Aorta (tissue), 5 donors: ENCODE results near the gene CEMIP2. TPM values are rescaled to one million over a fixed set of nuclear protein-coding genes. Genes with fewer than 3 reads are reported as not detected.

Source experiments
- ATAC-seq: fragments of 200-7000 bp; cut with Tn5 transposase; one replicate; pipeline ENCODE4 v1.9.1; 2022; ENCODE audit warnings: moderate library complexity; ENCODE audit not compliant: low FRiP score
- DNase-seq, 2 donors: peaks; one replicate each; pipeline ENCODE4 v3.0.0-alpha.2; 2020
- H3K27ac ChIP-seq, 2 donors: one replicate each; pipeline ENCODE4 v1.5.1; 2013; ENCODE audit warnings: low read length in 2 of 2, mild to moderate bottlenecking in 2 of 2, moderate library complexity in 2 of 2, control low read depth in 1 of 2, inconsistent platforms in 1 of 2, low read depth in 1 of 2
- H3K27me3 ChIP-seq, 2 donors: one replicate each; pipeline ENCODE4 v1.6.1; 2013; ENCODE audit warnings: control low read depth in 1 of 2, low read length in 1 of 2, mild to moderate bottlenecking in 1 of 2, moderate library complexity in 1 of 2; ENCODE audit not compliant: insufficient read depth in 2 of 2, control insufficient read depth in 1 of 2
- H3K36me3 ChIP-seq, 2 donors: one replicate each; pipeline ENCODE4 v1.6.1; 2013; ENCODE audit warnings: control low read depth in 1 of 2, low read length in 1 of 2, mild to moderate bottlenecking in 1 of 2; ENCODE audit not compliant: insufficient read depth in 2 of 2, control insufficient read depth in 1 of 2
- H3K4me1 ChIP-seq, 2 donors: one replicate each; pipeline ENCODE4 v1.6.1; 2013; ENCODE audit warnings: low read length in 2 of 2, control low read depth in 1 of 2, mild to moderate bottlenecking in 1 of 2, moderate library complexity in 1 of 2; ENCODE audit not compliant: insufficient read depth in 2 of 2, control insufficient read depth in 1 of 2
- H3K4me3 ChIP-seq, 2 donors: one replicate each; pipeline ENCODE4 v1.5.1; 2013; ENCODE audit warnings: low read length in 2 of 2, control low read depth in 1 of 2, mild to moderate bottlenecking in 1 of 2
- H3K9me3 ChIP-seq: one replicate; pipeline ENCODE4 v1.6.1; 2013; ENCODE audit warnings: mild to moderate bottlenecking, low read length; ENCODE audit not compliant: control insufficient read depth
- WGBS, 2 donors: extraction: QIAGEN DNeasy Blood & Tissue Kit; methylation state at CpG; one replicate each; pipeline ENCODE4 v1.1.7; 2013; 5-methylcytosine and 5-hydroxymethylcytosine counted together
- intact Hi-C, 2 donors: fragments of 100-400 bp; cut with DNase I; formaldehyde crosslinking; loops; one replicate each; pipeline versions ENCODE4 v1.14.2 to v1.15.0; 2022
- polyA plus RNA-seq, 2 donors: library from polyadenylated mRNA; stranded (reverse); fragments of 200-250 nt; gene quantifications; one replicate each; pipeline ENCODE4 v1.2.3, GENCODE V29; 2013
- total RNA-seq, 2 donors: library from RNA; stranded (reverse); fragmentation: NEBNext Ultra II Directional; extraction: Animal tissue kit (Norgen Biotek cat#: 25700); gene quantifications; one replicate each; pipeline ENCODE4 v1.2.1, GENCODE V29; 2021
- donor health status: healthy with polysubstance abuse.
- donor health status: Bipolar disorder and iron deficiency.
- donor health status: DM: no; HTN: no; CAD: no.
- donor health status: DM: no; HTN: no; CAD: no.
- donor health status: DM: yes; HTN: yes; CAD: no.

The CEMIP2 gene
- total and polyA plus RNA-seq, 4 donors, result 5.4 to 122 (median 54.4) TPM

DNA sequence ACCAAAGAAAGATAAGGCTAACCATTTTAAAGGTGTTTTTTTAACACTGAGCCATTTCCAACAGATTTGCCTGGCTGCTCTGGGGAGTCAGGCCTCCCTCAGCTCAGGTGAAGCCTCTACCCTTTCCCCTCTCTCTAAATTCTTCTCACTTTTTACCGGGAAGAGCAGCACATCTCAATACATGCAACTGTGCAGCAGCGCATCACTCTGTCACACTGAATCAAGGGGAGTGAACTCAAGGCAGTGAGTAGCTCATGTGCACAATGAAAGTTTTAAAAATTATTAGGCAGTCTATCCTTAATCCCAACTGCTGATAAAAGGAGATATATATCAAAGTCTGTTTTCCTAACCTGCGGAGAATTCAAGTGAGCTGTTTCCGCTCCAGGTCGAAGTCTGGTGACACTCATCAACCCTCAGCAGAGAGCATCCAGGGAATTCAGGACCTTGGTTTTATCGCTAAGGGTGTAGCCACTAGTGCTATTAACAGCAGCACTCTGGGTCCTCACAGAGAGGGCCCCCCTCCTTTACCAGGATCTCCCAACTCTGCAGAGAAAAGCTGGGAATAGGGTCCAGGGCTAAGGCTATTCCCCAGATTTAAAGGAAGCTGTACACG lies 1.0 kb downstream of the CEMIP2 start:
- H3K4me3 ChIP-seq, result peak overlapping the region; percentile 77 to 81
- intact Hi-C loops, result loop anchor here (10.0 kb wide), 3 partner anchors 62 to 588 kb away; no protein-coding TSS in a partner anchor
- ATAC-seq, result no peak
- H3K36me3 ChIP-seq, result no peaks in the 10 kb centered on the region
- no peaks in the 10 kb centered on the region for H3K9me3 ChIP-seq
- DNase-seq, result no peak
- no peaks in the 10 kb centered on the region for H3K27me3 ChIP-seq
- peaks cover 0 to 2% of the 10 kb centered on the region in 2 donors for H3K4me1 ChIP-seq
- WGBS, 2 donors, result 44 to 47% methylated on average over 7 of the region's 7 CpGs
- H3K27ac ChIP-seq, result no peak overlapping the region

DNA sequence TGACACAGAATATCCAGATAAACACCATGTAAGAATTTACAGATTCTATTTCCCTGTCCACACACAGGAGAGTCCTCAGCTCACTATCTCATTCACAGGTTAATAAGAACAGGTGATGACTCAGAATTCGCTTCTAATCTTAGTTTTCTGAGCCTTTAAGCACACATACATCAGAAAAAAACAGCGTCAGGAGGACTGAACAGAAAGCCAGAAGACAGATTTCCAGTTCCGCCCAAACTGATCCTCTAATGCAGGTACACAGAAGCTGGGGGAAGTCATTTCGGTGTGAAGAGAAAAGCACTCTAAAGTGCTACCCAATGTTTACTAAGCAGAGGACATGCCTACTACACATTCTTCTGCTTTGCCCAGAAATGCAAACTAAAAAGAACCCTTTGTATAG lies 1.6 kb downstream of the CEMIP2 start:
- no peak for DNase-seq
- Histone ChIP-seq H3K4me3 (no peak overlapping the region), H3K4me1 (peaks cover 0 to 2% of the 10 kb centered on the region in 2 donors), H3K27ac (no peak overlapping the region), H3K27me3 (no peaks in the 10 kb centered on the region), H3K9me3 (no peaks in the 10 kb centered on the region), H3K36me3 (no peaks in the 10 kb centered on the region)
- WGBS, 2 donors, result 85 to 92% methylated on average over 4 of the region's 4 CpGs
- ATAC-seq, result no peak
- intact Hi-C loops, result loop anchor here (10.0 kb wide), 3 partner anchors 62 to 588 kb away; no protein-coding TSS in a partner anchor

DNA sequence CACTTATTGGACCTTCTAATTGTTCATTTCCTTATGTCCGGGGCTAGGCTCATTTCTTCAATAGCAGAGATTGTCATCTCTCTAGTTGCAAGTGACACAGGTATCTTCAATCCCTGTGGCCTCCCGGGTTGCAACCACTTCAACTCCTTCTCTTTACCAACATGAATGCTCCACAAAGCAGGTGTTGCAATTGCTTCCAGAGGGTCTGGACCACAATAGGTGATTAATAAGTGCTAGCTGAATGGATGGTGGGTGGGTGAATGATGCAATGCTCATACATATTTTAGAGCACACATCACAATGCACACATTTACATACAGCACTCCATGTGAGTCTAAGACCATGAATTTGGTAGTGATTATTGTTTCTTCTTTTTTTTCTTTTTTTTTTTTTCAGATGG lies 2.6 kb downstream of the CEMIP2 start:
- DNase-seq (no peak), ATAC-seq (no peak)
- Histone ChIP-seq H3K4me1 (peaks cover 0 to 2% of the 10 kb centered on the region in 2 donors), H3K9me3 (no peaks in the 10 kb centered on the region), H3K36me3 (no peaks in the 10 kb centered on the region), H3K27ac (no peak overlapping the region), H3K27me3 (no peaks in the 10 kb centered on the region), H3K4me3 (no peak overlapping the region)
- WGBS, 2 donors, result 93 to 95% methylated on average over 2 of the region's 2 CpGs
- intact Hi-C loops, result loop anchor here (10.0 kb wide), 3 partner anchors 61 to 589 kb away; no protein-coding TSS in a partner anchor

DNA sequence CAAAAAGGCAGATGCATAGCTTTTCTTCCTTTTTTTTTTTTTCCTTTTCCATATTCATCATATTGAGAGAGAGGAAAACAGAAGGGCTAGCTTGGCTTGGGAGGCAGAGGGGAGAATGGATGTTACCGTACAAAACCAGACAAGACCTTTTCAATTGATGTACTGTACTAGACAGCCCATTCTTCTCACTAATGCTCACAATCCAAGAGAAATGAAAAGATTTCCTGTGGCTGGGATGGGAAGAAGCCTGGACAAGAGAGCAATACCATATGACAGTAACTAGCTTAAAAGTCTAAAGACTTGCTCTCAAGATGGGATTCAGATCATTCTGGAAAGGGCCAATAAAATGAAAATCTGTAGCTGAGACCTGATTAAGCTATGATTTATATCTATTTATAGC lies 3.4 kb downstream of the CEMIP2 start:
- no peak for DNase-seq
- Histone ChIP-seq H3K4me1 (peaks cover 0 to 2% of the 10 kb centered on the region in 2 donors), H3K9me3 (no peaks in the 10 kb centered on the region), H3K27ac (no peak overlapping the region), H3K36me3 (no peaks in the 10 kb centered on the region), H3K27me3 (no peaks in the 10 kb centered on the region), H3K4me3 (no peak overlapping the region)
- ATAC-seq, result no peak
- 92% methylated on average over 1 of the region's 1 CpG for WGBS, 2 donors
- intact Hi-C loops, result loop anchor here (10.0 kb wide), 3 partner anchors 60 to 590 kb away; no protein-coding TSS in a partner anchor

- Histone ChIP-seq H3K4me1 (peaks cover 0 to 2% of the 10 kb centered on the region in 2 donors), H3K9me3 (no peaks in the 10 kb centered on the region), H3K27ac (no peak overlapping the region), H3K4me3 (no peak overlapping the region), H3K36me3 (no peaks in the 10 kb centered on the region), H3K27me3 (no peaks in the 10 kb centered on the region)
- ATAC-seq (no peak), DNase-seq (no peak)
- 68 to 79% methylated on average over 4 of the region's 4 CpGs for WGBS, 2 donors
- intact Hi-C loops, result loop anchor here (10.0 kb wide), 3 partner anchors 60 to 590 kb away; no protein-coding TSS in a partner anchor
These were observed 3.9 kb downstream of the CEMIP2 start for GRCh38 chr9:71764463-71764862.

DNA sequence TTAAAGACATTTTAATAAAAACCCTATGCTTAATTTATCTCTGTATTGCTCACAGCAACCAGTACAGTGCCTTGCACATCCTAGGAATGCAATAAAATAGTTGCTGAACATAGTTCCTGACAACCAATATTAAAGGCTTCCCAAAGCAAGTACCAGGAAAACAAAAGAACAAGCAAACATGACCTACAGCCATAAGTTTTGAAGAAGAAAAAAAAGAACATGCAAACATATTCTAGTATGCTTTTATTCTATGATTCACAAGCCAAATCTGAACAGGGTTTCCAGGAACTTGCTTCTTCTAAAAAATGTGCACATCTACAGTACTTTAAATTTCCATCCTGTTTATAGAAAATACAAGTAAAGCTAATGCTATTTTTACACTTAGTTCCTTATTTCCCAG lies 4.5 kb downstream of the CEMIP2 start:
- Histone ChIP-seq H3K36me3 (no peaks in the 10 kb centered on the region), H3K27me3 (no peaks in the 10 kb centered on the region), H3K4me1 (peaks cover 0 to 2% of the 10 kb centered on the region in 2 donors), H3K9me3 (no peaks in the 10 kb centered on the region), H3K4me3 (no peak overlapping the region), H3K27ac (no peak overlapping the region)
- intact Hi-C loops, result loop anchor here (10.0 kb wide), 3 partner anchors 59 to 591 kb away; no protein-coding TSS in a partner anchor
- no peak for ATAC-seq
- DNase-seq, result no peak

DNA sequence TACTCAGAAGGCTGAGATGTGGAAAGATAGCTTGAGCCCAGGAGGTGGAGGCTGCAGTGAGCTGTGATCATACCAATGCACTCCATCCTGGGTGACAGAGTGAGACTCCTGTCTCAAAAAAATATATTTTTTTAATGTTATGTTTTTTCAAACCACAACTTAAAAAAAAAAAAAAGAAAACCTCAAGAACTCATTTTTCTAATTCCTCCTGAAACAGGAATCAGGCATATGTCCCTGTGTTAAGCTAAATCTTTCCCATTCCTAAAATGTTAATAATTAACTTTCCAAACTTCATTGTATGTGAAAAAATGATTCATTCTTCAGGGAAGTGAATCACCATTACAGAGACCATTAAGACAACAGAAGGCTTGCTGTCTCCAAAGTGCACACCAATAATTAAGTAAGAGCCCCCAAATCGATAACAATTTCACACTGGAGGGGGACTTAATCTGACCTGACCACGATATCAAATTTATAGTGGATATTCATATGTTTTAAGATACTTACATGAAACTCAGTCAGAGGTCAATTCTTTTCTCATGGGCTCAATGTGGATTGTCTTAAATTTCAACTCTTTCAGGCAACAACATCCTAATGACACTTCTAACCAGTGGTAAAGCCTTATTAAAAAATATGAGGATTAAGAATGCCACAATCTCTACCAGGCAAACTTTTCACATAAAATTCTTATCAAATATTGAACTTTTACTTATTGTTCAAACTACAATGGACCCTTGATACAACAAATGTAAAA lies 5.2 kb downstream of the CEMIP2 start:
- DNase-seq, result no peak
- H3K9me3 ChIP-seq, result no peaks in the 10 kb centered on the region
- no peaks in the 10 kb centered on the region for H3K36me3 ChIP-seq
- peaks cover 0 to 2% of the 10 kb centered on the region in 2 donors for H3K4me1 ChIP-seq
- no peak overlapping the region for H3K27ac ChIP-seq
- ATAC-seq, result no peak
- H3K4me3 ChIP-seq, result no peak overlapping the region
- no peaks in the 10 kb centered on the region for H3K27me3 ChIP-seq
- intact Hi-C loops, result loop anchor here (10.0 kb wide), 3 partner anchors 58 to 592 kb away; no protein-coding TSS in a partner anchor
- 93 to 94% methylated on average over 2 of the region's 2 CpGs for WGBS, 2 donors

GRCh38 chr9:71761938-71762353 lies 6.4 kb downstream of the CEMIP2 start:
- Histone ChIP-seq H3K36me3 (no peaks in the 10 kb centered on the region), H3K27me3 (no peaks in the 10 kb centered on the region), H3K4me1 (peaks cover 0 to 2% of the 10 kb centered on the region in 2 donors), H3K27ac (no peak overlapping the region), H3K4me3 (no peak overlapping the region), H3K9me3 (no peaks in the 10 kb centered on the region)
- DNase-seq (no peak), ATAC-seq (no peak)
- intact Hi-C loops, result loop anchor here (10.0 kb wide), 3 partner anchors 57 to 593 kb away; no protein-coding TSS in a partner anchor
- 94 to 97% methylated on average over 5 of the region's 5 CpGs for WGBS, 2 donors
